Nephron progenitor cell (in vitro differentiated cells): ENCODE results near the gene ABHD4.

Experiments used
- DNase-seq: peaks from one replicate; pipeline ENCODE4 v3.0.0; 2021
- H3K27ac Mint-ChIP-seq: 2 replicates; pipeline ENCODE4 v1.8.0; 2021; ENCODE audit warnings: mild to moderate bottlenecking, moderate library complexity, mixed read lengths
- H3K27me3 Mint-ChIP-seq: 2 replicates; pipeline ENCODE4 v1.8.0; 2021; ENCODE audit warnings: mild to moderate bottlenecking, low read depth, mixed read lengths; ENCODE audit not compliant: poor library complexity
- H3K36me3 Mint-ChIP-seq: 2 replicates; pipeline ENCODE4 v1.8.0; 2021; ENCODE audit warnings: low read depth, mixed read lengths
- H3K4me1 Mint-ChIP-seq: 2 replicates; pipeline ENCODE4 v1.8.0; 2021; ENCODE audit warnings: mixed read lengths
- H3K4me3 Mint-ChIP-seq: 2 replicates; pipeline ENCODE4 v1.8.0; 2021; ENCODE audit warnings: mild to moderate bottlenecking, moderate library complexity, mixed read lengths
- H3K9me3 Mint-ChIP-seq: 2 replicates; pipeline ENCODE4 v1.8.0; 2021; ENCODE audit warnings: mild to moderate bottlenecking, moderate library complexity, mixed read lengths
- CTCF ChIP-seq: fragments of 200-600 bp; sonication (generic); IDR thresholded peaks from 2 replicates; pipeline ENCODE4 v1.5.0; 2021; ENCODE audit warnings: antibody characterized with exemption

Gene ABHD4

DNA sequence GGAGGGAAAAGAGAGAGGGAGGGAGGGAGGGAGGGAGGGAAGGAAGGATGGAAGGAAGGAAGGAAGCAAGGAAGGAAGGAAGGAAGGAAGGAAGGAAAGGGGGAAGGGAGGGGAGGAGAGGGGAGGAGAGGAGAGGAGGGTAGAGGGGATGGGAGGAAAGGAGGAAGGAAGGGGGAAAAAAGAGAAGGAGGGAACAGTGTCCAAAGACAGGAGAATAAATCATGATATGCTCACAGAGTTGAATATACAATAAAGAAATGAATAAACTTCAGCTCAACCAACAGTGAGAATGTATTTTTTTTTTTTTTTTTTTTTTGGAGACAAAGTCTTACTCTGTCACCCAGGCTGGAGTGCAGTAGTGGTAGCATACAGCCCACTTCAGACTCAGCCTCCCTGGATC is 42.1 kb downstream of the ABHD4 start:
- Mint-ChIP-seq H3K27me3 (peaks cover 15% of the 10 kb centered on the region), H3K9me3 (peaks cover 17% of the 10 kb centered on the region), H3K27ac (no peak overlapping the region), H3K36me3 (peaks cover 11% of the 10 kb centered on the region), H3K4me3 (no peak overlapping the region), H3K4me1 (no peaks in the 10 kb centered on the region)
- TF ChIP-seq CTCF, result no peak
- DNase-seq, result no peak

GRCh38 chr14:22641846-22642245 is 43.7 kb downstream of the ABHD4 start:
- no peaks in the 10 kb centered on the region for H3K4me1 Mint-ChIP-seq
- peaks cover 6% of the 10 kb centered on the region for H3K9me3 Mint-ChIP-seq
- no peak for DNase-seq
- H3K4me3 Mint-ChIP-seq, result no peak overlapping the region
- H3K36me3 Mint-ChIP-seq, result peaks cover 5% of the 10 kb centered on the region
- H3K27ac Mint-ChIP-seq, result no peak overlapping the region
- TF ChIP-seq CTCF, result no peak
- H3K27me3 Mint-ChIP-seq, result peaks cover 15% of the 10 kb centered on the region

- Mint-ChIP-seq H3K36me3 (no peaks in the 10 kb centered on the region), H3K4me3 (no peak within 1 kb of the TSS), H3K27me3 (peaks cover 18% of the 10 kb centered on the region), H3K4me1 (no peaks in the 10 kb centered on the region), H3K9me3 (no peaks in the 10 kb centered on the region), H3K27ac (no peak within 1 kb of the TSS)
- DNase-seq, result no peak
- no peak for TF ChIP-seq CTCF
Measured at GRCh38 chr14:22644305-22644635, 46.2 kb downstream of the ABHD4 start, which contains the start of gene OR6J1. TSS of gene OR6J1 (minus strand) at chr14:22644352. CDS start at chr14:22634811, 9,541 bp downstream.

GRCh38 chr14:22646570-22647254 is 48.6 kb downstream of the ABHD4 start:
- TF ChIP-seq CTCF, result no peak
- Mint-ChIP-seq H3K27me3 (peaks cover 22% of the 10 kb centered on the region), H3K4me3 (no peak overlapping the region), H3K36me3 (no peaks in the 10 kb centered on the region), H3K4me1 (no peaks in the 10 kb centered on the region), H3K9me3 (no peaks in the 10 kb centered on the region), H3K27ac (no peak overlapping the region)
- no peak for DNase-seq

GRCh38 chr14:22648506-22648905 is 50.4 kb downstream of the ABHD4 start:
- no peaks in the 10 kb centered on the region for H3K9me3 Mint-ChIP-seq

More at GRCh38 chr14:22648506-22648905, 50.4 kb downstream of the ABHD4 start:
- H3K4me1 Mint-ChIP-seq, result peaks cover 7% of the 10 kb centered on the region
- H3K27ac Mint-ChIP-seq, result no peak overlapping the region
- no peak for DNase-seq
- H3K4me3 Mint-ChIP-seq, result no peak overlapping the region
- no peak for TF ChIP-seq CTCF
- peaks cover 21% of the 10 kb centered on the region for H3K27me3 Mint-ChIP-seq
- H3K36me3 Mint-ChIP-seq, result no peaks in the 10 kb centered on the region
